ENCODE data around the gene ZFY. TPM values are rescaled to one million over a fixed set of nuclear protein-coding genes. Genes with fewer than 3 reads are reported as not detected.

Gene ZFY
- total RNA-seq, 6 experiments from 2014 or later = 13.8 to 19.7 (median 16.7) TPM

DNA sequence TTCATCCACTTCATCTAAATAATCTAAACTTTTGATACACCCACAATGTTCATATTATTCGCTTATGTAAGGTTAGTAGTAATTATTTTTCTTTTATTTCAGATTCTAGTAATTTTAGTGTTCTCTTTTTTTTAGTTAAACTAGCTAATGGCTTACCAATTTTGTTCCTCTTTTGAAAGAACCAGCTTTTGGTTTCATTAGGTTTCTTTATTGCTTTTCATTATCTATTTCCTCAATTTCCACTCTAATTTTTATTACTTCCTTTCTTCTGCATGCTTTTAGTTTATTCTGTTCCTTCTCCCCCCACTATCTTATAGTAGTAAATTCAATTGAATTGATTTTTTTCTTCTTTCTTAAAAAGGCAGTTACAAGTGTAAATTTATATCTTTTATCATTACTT is 90.2 kb downstream of the ZFY start:
- H3K4me1 Mint-ChIP-seq (ENCODE audit: low read depth) = no peaks in the 10 kb centered on the region
- H3K4me3 Mint-ChIP-seq = no peak overlapping the region
- H3K27me3 Mint-ChIP-seq (ENCODE audit: insufficient read depth) = no peaks in the 10 kb centered on the region; the same call in none of the 2 replicates
- no peak for DNase-seq
- TF ChIP-seq, protein P1, sequence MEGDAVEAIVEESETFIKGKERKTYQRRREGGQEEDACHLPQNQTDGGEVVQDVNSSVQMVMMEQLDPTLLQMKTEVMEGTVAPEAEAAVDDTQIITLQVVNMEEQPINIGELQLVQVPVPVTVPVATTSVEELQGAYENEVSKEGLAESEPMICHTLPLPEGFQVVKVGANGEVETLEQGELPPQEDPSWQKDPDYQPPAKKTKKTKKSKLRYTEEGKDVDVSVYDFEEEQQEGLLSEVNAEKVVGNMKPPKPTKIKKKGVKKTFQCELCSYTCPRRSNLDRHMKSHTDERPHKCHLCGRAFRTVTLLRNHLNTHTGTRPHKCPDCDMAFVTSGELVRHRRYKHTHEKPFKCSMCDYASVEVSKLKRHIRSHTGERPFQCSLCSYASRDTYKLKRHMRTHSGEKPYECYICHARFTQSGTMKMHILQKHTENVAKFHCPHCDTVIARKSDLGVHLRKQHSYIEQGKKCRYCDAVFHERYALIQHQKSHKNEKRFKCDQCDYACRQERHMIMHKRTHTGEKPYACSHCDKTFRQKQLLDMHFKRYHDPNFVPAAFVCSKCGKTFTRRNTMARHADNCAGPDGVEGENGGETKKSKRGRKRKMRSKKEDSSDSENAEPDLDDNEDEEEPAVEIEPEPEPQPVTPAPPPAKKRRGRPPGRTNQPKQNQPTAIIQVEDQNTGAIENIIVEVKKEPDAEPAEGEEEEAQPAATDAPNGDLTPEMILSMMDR (IDR thresholded peaks at IDR 0.05) = no peak
- H3K36me3 Mint-ChIP-seq (ENCODE audit: low read depth) = no peaks in the 10 kb centered on the region
- no peak overlapping the region for H3K27ac Mint-ChIP-seq
- no peaks in the 10 kb centered on the region for H3K9me3 Mint-ChIP-seq

Other genes starting within 250 kb of the ZFY start
- gene SRY, start 147.7 kb upstream of the ZFY start, total RNA-seq (2021; fragmentation: NEBNext Ultra II Directional; extraction: Animal tissue kit (Norgen Biotek cat#: 25700)) = not detected
- 100 to 1,000 TPM; 295 to 324 (median 307) TPM for gene RPS4Y1, start 93.8 kb upstream of the ZFY start, total RNA-seq (2021; fragmentation: NEBNext Ultra II Directional; extraction: Animal tissue kit (Norgen Biotek cat#: 25700))

Data from HFFc6 (cell line).